ELF-1 (cell line): ENCODE results near the gene CCDC38.
A peak's percentile ranks its signal among the peaks of the same experiment; 100 is the strongest.
"Not testable (repeated sequence)": the region's sequence is repeated elsewhere in the genome, so short reads cannot be mapped to it uniquely, and the experiment has no call there.

ENCODE experiments used
- DNase-seq: peaks from one replicate; pipeline ENCODE4 v3.0.0-alpha.2; 2016; ENCODE audit warnings: low read depth, low spot score

Gene CCDC38

GRCh38 chr12:95884998-95885397 lies 57.4 kb downstream of the CCDC38 start:
- peak; percentile 85 for DNase-seq

- no peak for DNase-seq
Measured at GRCh38 chr12:95882873-95883272, 59.5 kb downstream of the CCDC38 start.

- DNase-seq: no peak
Measured at GRCh38 chr12:95882080-95882479, 60.3 kb downstream of the CCDC38 start.

GRCh38 chr12:95881331-95881955 lies 61.0 kb downstream of the CCDC38 start:
- no peak for DNase-seq

- DNase-seq: no peak
Measured at GRCh38 chr12:95880895-95881294, 61.5 kb downstream of the CCDC38 start.

GRCh38 chr12:95877622-95878021 lies 64.8 kb downstream of the CCDC38 start:
- no peak for DNase-seq

- no peak for DNase-seq
Measured at GRCh38 chr12:95874452-95874851, 68.0 kb downstream of the CCDC38 start.

GRCh38 chr12:95870897-95871296 lies 71.5 kb downstream of the CCDC38 start:
- no peak for DNase-seq

- DNase-seq: no peak
Measured at GRCh38 chr12:95863337-95863736, 79.1 kb downstream of the CCDC38 start.

- no peak for DNase-seq
Measured at GRCh38 chr12:95862038-95862437, 80.4 kb downstream of the CCDC38 start.

GRCh38 chr12:95859947-95860850 lies 82.2 kb downstream of the CCDC38 start:
- no peak for DNase-seq

GRCh38 chr12:95859344-95859816 lies 83.0 kb downstream of the CCDC38 start:
- DNase-seq: peak; percentile 37

GRCh38 chr12:95858451-95859343 lies 83.7 kb downstream of the CCDC38 start, which contains the start of gene SNRPF:
Gene SNRPF (plus strand): TSS chr12:95858952. CDS start chr12:95859074, 122 bp downstream.
- peak; percentile 99 for DNase-seq

- peak; percentile 35 for DNase-seq
Measured at GRCh38 chr12:95857799-95858198, 84.6 kb downstream of the CCDC38 start.

GRCh38 chr12:95857156-95857555 lies 85.3 kb downstream of the CCDC38 start:
- no peak for DNase-seq

- DNase-seq: no peak
Measured at GRCh38 chr12:95852133-95852532, 90.3 kb downstream of the CCDC38 start.

- no peak for DNase-seq
Measured at GRCh38 chr12:95851606-95852005, 90.8 kb downstream of the CCDC38 start.

GRCh38 chr12:95848575-95849388 lies 93.6 kb downstream of the CCDC38 start:
- DNase-seq: peak; percentile 11

GRCh38 chr12:95842426-95842825 lies 100.0 kb downstream of the CCDC38 start:
- DNase-seq: not testable (repeated sequence)

GRCh38 chr12:95838125-95838524 lies 104.3 kb downstream of the CCDC38 start:
- no peak for DNase-seq
